Measurements from ENCODE around the gene BID.

BID gene

GRCh38 chr22:17794726-17795542 is 20.7 kb upstream of the BID start:
- no peak for TF ChIP-seq CTCF (IDR thresholded peaks at IDR 0.05; ENCODE audit: insufficient read depth, low read length, poor library complexity, severe bottlenecking)
- Histone ChIP-seq H3K27me3 (replicated peaks; ENCODE audit: control insufficient read depth, insufficient read depth, low read length) (no peaks in the 10 kb centered on the region), H3K36me3 (ENCODE audit: control insufficient read depth, insufficient read depth, low read length) (no peaks in the 10 kb centered on the region), H3K4me3 (replicated peaks; ENCODE audit: low read depth, low read length) (no peak overlapping the region)
- no peak for DNase-seq (ENCODE audit: extremely low read depth, insufficient read length)

GRCh38 chr22:17792854-17793434 is 18.7 kb upstream of the BID start:
- H3K4me3 ChIP-seq (replicated peaks; ENCODE audit: low read depth, low read length): no peak overlapping the region
- no peak for TF ChIP-seq CTCF (IDR thresholded peaks at IDR 0.05; ENCODE audit: insufficient read depth, low read length, poor library complexity, severe bottlenecking)
- no peaks in the 10 kb centered on the region for H3K27me3 ChIP-seq (replicated peaks; ENCODE audit: control insufficient read depth, insufficient read depth, low read length)
- H3K36me3 ChIP-seq (ENCODE audit: control insufficient read depth, insufficient read depth, low read length): no peaks in the 10 kb centered on the region
- no peak for DNase-seq (ENCODE audit: extremely low read depth, insufficient read length)

- H3K4me3 ChIP-seq (replicated peaks; ENCODE audit: low read depth, low read length): no peak overlapping the region
- DNase-seq (ENCODE audit: extremely low read depth, insufficient read length): no peak
- peak; percentile 62 for TF ChIP-seq CTCF (IDR thresholded peaks at IDR 0.05; ENCODE audit: insufficient read depth, low read length, poor library complexity, severe bottlenecking)
- no peaks in the 10 kb centered on the region for H3K36me3 ChIP-seq (ENCODE audit: control insufficient read depth, insufficient read depth, low read length)
- no peaks in the 10 kb centered on the region for H3K27me3 ChIP-seq (replicated peaks; ENCODE audit: control insufficient read depth, insufficient read depth, low read length)
Measured at GRCh38 chr22:17792299-17792698, 18.0 kb upstream of the BID start.

GRCh38 chr22:17791196-17791595 is 16.9 kb upstream of the BID start:
- Histone ChIP-seq H3K4me3 (replicated peaks; ENCODE audit: low read depth, low read length) (no peak overlapping the region), H3K27me3 (replicated peaks; ENCODE audit: control insufficient read depth, insufficient read depth, low read length) (no peaks in the 10 kb centered on the region), H3K36me3 (ENCODE audit: control insufficient read depth, insufficient read depth, low read length) (no peaks in the 10 kb centered on the region)
- TF ChIP-seq CTCF (IDR thresholded peaks at IDR 0.05; ENCODE audit: insufficient read depth, low read length, poor library complexity, severe bottlenecking): no peak
- no peak for DNase-seq (ENCODE audit: extremely low read depth, insufficient read length)

DNA sequence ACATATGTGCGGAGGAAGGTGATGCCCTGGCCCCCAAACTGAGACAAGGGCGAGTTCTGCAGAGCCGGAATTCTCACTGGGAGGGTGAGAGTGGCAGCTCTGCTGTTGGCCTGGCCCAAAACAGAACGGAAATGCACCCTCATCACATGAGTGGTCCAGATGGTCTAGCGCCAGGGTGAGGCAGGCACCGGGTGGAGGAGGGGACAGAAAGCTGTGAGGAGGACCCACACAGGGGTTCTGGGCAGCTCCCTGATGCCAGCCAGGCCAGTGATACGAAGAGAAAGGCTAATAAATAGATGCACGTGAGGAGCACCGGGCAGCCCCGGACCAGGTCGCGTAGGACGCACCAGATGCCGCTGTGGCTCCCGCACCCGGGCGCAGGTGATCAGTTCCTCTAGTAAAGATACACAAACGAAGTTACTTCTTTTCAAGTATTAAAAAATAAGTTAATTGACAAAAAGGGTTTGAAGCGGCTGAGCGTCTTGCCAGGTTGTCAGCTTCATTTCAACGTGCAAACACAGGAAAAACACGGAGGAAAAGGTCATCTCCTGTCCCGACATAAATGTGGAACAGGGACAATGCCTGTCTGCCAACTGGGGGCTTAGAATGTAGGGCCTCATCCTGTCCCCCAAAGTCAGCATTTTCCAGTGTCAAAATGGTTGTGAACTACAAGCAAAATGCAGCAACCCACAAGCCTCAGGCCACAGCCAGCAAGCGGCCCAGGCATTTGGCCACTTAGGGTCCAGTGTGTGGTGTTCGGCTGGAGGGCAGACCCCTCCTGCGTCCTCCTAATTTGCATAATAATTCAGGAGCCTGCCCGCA is 15.3 kb upstream of the BID start:
- Histone ChIP-seq H3K4me3 (replicated peaks; ENCODE audit: low read depth, low read length) (no peak overlapping the region), H3K27me3 (replicated peaks; ENCODE audit: control insufficient read depth, insufficient read depth, low read length) (no peaks in the 10 kb centered on the region), H3K36me3 (ENCODE audit: control insufficient read depth, insufficient read depth, low read length) (no peaks in the 10 kb centered on the region)
- no peak for TF ChIP-seq CTCF (IDR thresholded peaks at IDR 0.05; ENCODE audit: insufficient read depth, low read length, poor library complexity, severe bottlenecking)
- no peak for DNase-seq (ENCODE audit: extremely low read depth, insufficient read length)

Measured in GM06990 (cell line).